GM12878 (cell line): Measurements from ENCODE around the gene ABCA3. TPM values are rescaled to one million over a fixed set of nuclear protein-coding genes. Genes with fewer than 3 reads are reported as not detected.
A peak's percentile ranks its signal among the peaks of the same experiment; 100 is the strongest.

Experiments used
- CHD1 ChIP-seq: IDR thresholded peaks from 2 replicates; pipeline ENCODE4 v1.6.1; 2012; ENCODE audit warnings: low read depth, low read length, improper control_type of control experiment
- CHD4 ChIP-seq: fragments of 200-600 bp; sonication (generic); IDR thresholded peaks from 2 replicates; pipeline ENCODE4 v1.6.1; 2016; ENCODE audit warnings: mild to moderate bottlenecking
- HDAC6 ChIP-seq: fragments of 200-600 bp; sonication (generic); IDR thresholded peaks from one replicate; pipeline ENCODE4 v1.8.0; 2017; ENCODE audit warnings: antibody characterized with exemption; ENCODE audit not compliant: unreplicated experiment
- KDM1A ChIP-seq: fragments of 200-600 bp; sonication (generic); IDR thresholded peaks from 2 replicates; pipeline ENCODE4 v1.6.1; 2016; ENCODE audit warnings: borderline replicate concordance
- MTA3 ChIP-seq: IDR thresholded peaks from 2 replicates; pipeline ENCODE4 v1.6.1; 2012; ENCODE audit warnings: low read length, inconsistent platforms, borderline replicate concordance
- PAX5 ChIP-seq: IDR thresholded peaks from 2 replicates; pipeline ENCODE4 v1.6.1; 2011; ENCODE audit warnings: low read depth, low read length, borderline replicate concordance
- POLR2A ChIP-seq: IDR thresholded peaks from 2 replicates; pipeline ENCODE4 v1.6.1; 2011; ENCODE audit warnings: low read depth, mild to moderate bottlenecking, low read length
- POLR2AphosphoS5 ChIP-seq: IDR thresholded peaks from 2 replicates; pipeline ENCODE4 v1.6.1; 2011; ENCODE audit warnings: mild to moderate bottlenecking, low read length, inconsistent platforms
- TAF1 ChIP-seq: IDR thresholded peaks from 2 replicates; pipeline ENCODE4 v1.6.1; 2011; ENCODE audit warnings: mild to moderate bottlenecking, low read depth, low read length, borderline replicate concordance
- TCF12 ChIP-seq: IDR thresholded peaks from 2 replicates; pipeline ENCODE4 v1.6.1; 2011; ENCODE audit warnings: low read depth, mild to moderate bottlenecking, low read length
- YBX1 ChIP-seq: fragments of 450-650 bp; IDR thresholded peaks from 2 replicates; pipeline ENCODE4 v1.6.1; 2016; ENCODE audit warnings: antibody characterized with exemption
- ZNF217 ChIP-seq: fragments of 450-650 bp; IDR thresholded peaks from 2 replicates; pipeline ENCODE4 v1.6.1; 2017; ENCODE audit warnings: antibody characterized with exemption, mild to moderate bottlenecking
- polyA plus RNA-seq, 11 experiments: library from polyadenylated mRNA; depleted of rRNA in 4 of 11; unstranded in 6 of 11; stranded (reverse) in 5 of 11; fragments of >200 nt; fragmentation: Nextera tagmentation in 4 of 11; fragmentation: Illumina TruSeq in 1 of 11; extraction: Ambion mirVana in 4 of 11; extraction: Trizol in 1 of 11; gene quantifications; 1 replicate in 1 of 11; 2 replicates in 10 of 11; pipeline versions ENCODE4 v1.2.1 to v1.2.3, GENCODE V29; 2011 to 2016; ENCODE audit warnings: inconsistent platforms in 2 of 11, missing spikeins in 2 of 11, low read depth in 1 of 11
- total RNA-seq, 4 experiments: library from RNA; depleted of rRNA in 3 of 4; stranded (reverse); fragments of >200 nt in 3 of 4; fragmentation: Illumina TruSeq in 1 of 4; extraction: Trizol in 1 of 4; gene quantifications; 2 replicates each; pipeline versions ENCODE4 v1.2.1 to v1.2.3, GENCODE V29; 2013 to 2021
- TF ChIP-seq, protein P1 (sequence below): fragments of 450-650 bp; IDR thresholded peaks from 2 replicates; pipeline ENCODE4 v1.6.1; 2017; ENCODE audit warnings: low read depth, mild to moderate bottlenecking, moderate library complexity
- TF ChIP-seq, protein P2 (sequence below): fragments of 450-650 bp; formaldehyde crosslinking; IDR thresholded peaks from 2 replicates; pipeline ENCODE4 v1.4.0; 2020; ENCODE audit warnings: mild to moderate bottlenecking, moderate library complexity
- TF ChIP-seq, protein P3 (sequence below): fragments of 450-650 bp; formaldehyde crosslinking; IDR thresholded peaks from 2 replicates; pipeline ENCODE4 v1.5.0; 2022; ENCODE audit warnings: mild to moderate bottlenecking, missing genetic modification characterization
- TF ChIP-seq, protein P4 (sequence below): IDR thresholded peaks from 2 replicates; pipeline ENCODE4 v1.6.1; 2011; ENCODE audit warnings: low read depth, low read length, improper control_type of control experiment, borderline replicate concordance
- TF ChIP-seq, protein P5 (sequence below): IDR thresholded peaks from 2 replicates; pipeline ENCODE4 v1.6.1; 2011; ENCODE audit warnings: borderline replicate concordance, low read depth, mild to moderate bottlenecking, moderate library complexity, low read length; ENCODE audit not compliant: insufficient read depth, poor library complexity, severe bottlenecking
- TF ChIP-seq, protein P6 (sequence below): IDR thresholded peaks from 2 replicates; pipeline ENCODE4 v1.6.1; 2012; ENCODE audit warnings: low read depth, low read length, improper control_type of control experiment

The ABCA3 gene
- total and polyA plus RNA-seq, 10 of the 15 experiments (the other 5 are each of a cell fraction or from before 2014, with no cell fraction given) = 0.71 to 17.6 (median 6.7) TPM

DNA sequence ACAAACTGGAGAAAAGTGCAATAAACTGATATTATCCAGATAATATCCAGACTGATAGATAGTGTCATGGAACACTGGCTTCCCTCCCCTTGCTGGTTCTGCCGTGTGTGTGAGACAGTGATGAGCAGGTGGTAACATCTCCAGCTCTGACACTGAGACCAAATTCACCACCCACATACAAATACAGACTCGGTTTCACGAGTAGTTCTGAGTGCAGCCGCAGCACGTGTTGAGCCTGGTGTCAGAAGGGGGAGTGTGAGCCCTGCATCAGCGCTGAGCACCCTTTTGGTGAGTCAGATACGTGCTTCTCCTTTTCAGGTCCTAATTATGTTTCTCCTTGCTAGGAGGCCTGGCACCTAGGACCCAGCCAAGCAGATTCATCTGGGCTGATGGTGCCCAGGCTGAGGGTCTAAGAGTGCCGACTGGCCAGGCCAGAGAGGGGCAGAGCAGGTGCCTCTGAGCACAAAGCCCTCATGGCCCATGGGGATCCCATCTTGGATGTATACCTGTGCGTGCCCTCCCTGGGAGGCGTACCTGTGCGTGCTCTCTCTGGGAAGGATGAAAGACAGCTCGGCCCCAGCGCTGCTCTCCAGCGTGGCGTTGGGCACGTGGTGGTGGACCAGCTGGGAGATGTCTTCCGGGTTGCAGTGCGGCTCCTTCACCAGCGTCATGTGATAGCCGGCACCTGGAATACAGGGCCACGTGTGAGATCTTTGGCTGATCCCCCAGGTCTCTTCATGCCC, 45.3 kb downstream of the ABCA3 start (continued):
- TF ChIP-seq MTA3 = no peak
- no peak for TF ChIP-seq CHD4
- no peak for TF ChIP-seq HDAC6
- peak; percentile 53; the same call in 1 of the 2 replicates for TF ChIP-seq PAX5
- no peak for TF ChIP-seq YBX1
- TF ChIP-seq, protein P1, sequence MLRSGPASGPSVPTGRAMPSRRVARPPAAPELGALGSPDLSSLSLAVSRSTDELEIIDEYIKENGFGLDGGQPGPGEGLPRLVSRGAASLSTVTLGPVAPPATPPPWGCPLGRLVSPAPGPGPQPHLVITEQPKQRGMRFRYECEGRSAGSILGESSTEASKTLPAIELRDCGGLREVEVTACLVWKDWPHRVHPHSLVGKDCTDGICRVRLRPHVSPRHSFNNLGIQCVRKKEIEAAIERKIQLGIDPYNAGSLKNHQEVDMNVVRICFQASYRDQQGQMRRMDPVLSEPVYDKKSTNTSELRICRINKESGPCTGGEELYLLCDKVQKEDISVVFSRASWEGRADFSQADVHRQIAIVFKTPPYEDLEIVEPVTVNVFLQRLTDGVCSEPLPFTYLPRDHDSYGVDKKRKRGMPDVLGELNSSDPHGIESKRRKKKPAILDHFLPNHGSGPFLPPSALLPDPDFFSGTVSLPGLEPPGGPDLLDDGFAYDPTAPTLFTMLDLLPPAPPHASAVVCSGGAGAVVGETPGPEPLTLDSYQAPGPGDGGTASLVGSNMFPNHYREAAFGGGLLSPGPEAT = peak; percentile 58; the same call in 1 of the 2 replicates
- TF ChIP-seq, protein P2, sequence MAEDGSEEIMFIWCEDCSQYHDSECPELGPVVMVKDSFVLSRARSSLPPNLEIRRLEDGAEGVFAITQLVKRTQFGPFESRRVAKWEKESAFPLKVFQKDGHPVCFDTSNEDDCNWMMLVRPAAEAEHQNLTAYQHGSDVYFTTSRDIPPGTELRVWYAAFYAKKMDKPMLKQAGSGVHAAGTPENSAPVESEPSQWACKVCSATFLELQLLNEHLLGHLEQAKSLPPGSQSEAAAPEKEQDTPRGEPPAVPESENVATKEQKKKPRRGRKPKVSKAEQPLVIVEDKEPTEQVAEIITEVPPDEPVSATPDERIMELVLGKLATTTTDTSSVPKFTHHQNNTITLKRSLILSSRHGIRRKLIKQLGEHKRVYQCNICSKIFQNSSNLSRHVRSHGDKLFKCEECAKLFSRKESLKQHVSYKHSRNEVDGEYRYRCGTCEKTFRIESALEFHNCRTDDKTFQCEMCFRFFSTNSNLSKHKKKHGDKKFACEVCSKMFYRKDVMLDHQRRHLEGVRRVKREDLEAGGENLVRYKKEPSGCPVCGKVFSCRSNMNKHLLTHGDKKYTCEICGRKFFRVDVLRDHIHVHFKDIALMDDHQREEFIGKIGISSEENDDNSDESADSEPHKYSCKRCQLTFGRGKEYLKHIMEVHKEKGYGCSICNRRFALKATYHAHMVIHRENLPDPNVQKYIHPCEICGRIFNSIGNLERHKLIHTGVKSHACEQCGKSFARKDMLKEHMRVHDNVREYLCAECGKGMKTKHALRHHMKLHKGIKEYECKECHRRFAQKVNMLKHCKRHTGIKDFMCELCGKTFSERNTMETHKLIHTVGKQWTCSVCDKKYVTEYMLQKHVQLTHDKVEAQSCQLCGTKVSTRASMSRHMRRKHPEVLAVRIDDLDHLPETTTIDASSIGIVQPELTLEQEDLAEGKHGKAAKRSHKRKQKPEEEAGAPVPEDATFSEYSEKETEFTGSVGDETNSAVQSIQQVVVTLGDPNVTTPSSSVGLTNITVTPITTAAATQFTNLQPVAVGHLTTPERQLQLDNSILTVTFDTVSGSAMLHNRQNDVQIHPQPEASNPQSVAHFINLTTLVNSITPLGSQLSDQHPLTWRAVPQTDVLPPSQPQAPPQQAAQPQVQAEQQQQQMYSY (CRISPR knock-in tag) = no peak
- TF ChIP-seq, protein P3, sequence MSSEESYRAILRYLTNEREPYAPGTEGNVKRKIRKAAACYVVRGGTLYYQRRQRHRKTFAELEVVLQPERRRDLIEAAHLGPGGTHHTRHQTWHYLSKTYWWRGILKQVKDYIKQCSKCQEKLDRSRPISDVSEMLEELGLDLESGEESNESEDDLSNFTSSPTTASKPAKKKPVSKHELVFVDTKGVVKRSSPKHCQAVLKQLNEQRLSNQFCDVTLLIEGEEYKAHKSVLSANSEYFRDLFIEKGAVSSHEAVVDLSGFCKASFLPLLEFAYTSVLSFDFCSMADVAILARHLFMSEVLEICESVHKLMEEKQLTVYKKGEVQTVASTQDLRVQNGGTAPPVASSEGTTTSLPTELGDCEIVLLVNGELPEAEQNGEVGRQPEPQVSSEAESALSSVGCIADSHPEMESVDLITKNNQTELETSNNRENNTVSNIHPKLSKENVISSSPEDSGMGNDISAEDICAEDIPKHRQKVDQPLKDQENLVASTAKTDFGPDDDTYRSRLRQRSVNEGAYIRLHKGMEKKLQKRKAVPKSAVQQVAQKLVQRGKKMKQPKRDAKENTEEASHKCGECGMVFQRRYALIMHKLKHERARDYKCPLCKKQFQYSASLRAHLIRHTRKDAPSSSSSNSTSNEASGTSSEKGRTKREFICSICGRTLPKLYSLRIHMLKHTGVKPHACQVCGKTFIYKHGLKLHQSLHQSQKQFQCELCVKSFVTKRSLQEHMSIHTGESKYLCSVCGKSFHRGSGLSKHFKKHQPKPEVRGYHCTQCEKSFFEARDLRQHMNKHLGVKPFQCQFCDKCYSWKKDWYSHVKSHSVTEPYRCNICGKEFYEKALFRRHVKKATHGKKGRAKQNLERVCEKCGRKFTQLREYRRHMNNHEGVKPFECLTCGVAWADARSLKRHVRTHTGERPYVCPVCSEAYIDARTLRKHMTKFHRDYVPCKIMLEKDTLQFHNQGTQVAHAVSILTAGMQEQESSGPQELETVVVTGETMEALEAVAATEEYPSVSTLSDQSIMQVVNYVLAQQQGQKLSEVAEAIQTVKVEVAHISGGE (CRISPR knock-in tag) = no peak
- TF ChIP-seq TCF12 = peak; percentile 87
- no peak for TF ChIP-seq ZNF217
- no peak for TF ChIP-seq CHD1
- TF ChIP-seq POLR2AphosphoS5 = no peak
- TF ChIP-seq, protein P4, sequence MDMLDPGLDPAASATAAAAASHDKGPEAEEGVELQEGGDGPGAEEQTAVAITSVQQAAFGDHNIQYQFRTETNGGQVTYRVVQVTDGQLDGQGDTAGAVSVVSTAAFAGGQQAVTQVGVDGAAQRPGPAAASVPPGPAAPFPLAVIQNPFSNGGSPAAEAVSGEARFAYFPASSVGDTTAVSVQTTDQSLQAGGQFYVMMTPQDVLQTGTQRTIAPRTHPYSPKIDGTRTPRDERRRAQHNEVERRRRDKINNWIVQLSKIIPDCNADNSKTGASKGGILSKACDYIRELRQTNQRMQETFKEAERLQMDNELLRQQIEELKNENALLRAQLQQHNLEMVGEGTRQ = peak; percentile 29; the same call in 1 of the 2 replicates
- TF ChIP-seq TAF1 = no peak
- TF ChIP-seq POLR2A = no peak
- TF ChIP-seq KDM1A = no peak
- TF ChIP-seq, protein P5, sequence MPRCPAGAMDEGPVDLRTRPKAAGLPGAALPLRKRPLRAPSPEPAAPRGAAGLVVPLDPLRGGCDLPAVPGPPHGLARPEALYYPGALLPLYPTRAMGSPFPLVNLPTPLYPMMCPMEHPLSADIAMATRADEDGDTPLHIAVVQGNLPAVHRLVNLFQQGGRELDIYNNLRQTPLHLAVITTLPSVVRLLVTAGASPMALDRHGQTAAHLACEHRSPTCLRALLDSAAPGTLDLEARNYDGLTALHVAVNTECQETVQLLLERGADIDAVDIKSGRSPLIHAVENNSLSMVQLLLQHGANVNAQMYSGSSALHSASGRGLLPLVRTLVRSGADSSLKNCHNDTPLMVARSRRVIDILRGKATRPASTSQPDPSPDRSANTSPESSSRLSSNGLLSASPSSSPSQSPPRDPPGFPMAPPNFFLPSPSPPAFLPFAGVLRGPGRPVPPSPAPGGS = no peak
- TF ChIP-seq, protein P6, sequence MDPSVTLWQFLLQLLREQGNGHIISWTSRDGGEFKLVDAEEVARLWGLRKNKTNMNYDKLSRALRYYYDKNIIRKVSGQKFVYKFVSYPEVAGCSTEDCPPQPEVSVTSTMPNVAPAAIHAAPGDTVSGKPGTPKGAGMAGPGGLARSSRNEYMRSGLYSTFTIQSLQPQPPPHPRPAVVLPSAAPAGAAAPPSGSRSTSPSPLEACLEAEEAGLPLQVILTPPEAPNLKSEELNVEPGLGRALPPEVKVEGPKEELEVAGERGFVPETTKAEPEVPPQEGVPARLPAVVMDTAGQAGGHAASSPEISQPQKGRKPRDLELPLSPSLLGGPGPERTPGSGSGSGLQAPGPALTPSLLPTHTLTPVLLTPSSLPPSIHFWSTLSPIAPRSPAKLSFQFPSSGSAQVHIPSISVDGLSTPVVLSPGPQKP = no peak
